ENCODE results near the gene BCORL1. TPM values are rescaled to one million over a fixed set of nuclear protein-coding genes. Genes with fewer than 3 reads are reported as not detected.

Gene BCORL1
- total RNA-seq, 4 donors from 2014 or later, result 4.7 to 12.0 (median 6.2) TPM

DNA sequence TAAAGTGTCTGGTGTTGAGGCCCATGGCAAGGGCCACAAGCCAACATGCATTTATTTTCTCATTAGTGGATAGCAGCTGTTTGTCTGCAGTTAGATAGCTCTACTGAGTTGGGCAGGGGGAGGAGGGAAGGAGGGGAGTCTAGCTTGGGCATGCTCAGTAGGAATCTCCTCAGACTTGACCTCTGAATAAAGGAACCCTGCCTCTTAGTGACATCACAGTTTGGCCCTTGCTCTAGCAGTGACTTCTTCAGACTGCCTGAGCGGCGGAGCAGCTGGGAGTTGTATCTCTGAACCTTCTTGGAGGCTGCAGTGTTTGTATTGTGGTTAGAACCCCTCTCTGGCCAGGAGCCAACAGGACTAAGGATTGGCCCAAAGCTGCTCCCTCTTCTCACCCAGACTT lies 57.4 kb downstream of the BCORL1 start:
- peaks cover 15 to 27% of the 10 kb centered on the region in 2 donors for H3K36me3 ChIP-seq
- 100% methylated on average over 2 of the region's 2 CpGs; no CpG with 5 or more reads in 1 of the 2 donors for WGBS, 2 donors
- no peaks in the 10 kb centered on the region for H3K4me1 ChIP-seq

DNA sequence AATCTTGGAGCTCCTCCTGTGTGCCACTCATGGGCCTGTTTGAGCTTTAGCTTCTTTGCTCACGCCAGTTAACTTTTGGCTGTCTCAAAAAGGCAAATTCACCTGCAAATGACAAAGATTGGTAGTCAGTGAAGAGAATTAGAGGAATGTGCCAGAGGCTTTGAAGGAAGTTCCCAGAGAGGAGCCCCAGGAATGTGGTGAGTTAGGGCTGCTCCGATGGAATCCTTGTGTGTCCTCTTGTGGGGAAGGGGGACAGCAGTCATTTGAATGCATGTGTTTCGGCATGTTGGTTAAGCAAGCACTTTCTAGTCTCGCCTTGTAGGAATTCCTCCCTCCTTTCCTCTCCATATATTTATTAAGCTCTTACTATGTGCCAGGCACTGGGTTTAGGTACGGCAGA lies 65.0 kb downstream of the BCORL1 start:
- TF ChIP-seq POLR2A (IDR thresholded peaks at IDR 0.05), result no peak
- TF ChIP-seq, protein P1, sequence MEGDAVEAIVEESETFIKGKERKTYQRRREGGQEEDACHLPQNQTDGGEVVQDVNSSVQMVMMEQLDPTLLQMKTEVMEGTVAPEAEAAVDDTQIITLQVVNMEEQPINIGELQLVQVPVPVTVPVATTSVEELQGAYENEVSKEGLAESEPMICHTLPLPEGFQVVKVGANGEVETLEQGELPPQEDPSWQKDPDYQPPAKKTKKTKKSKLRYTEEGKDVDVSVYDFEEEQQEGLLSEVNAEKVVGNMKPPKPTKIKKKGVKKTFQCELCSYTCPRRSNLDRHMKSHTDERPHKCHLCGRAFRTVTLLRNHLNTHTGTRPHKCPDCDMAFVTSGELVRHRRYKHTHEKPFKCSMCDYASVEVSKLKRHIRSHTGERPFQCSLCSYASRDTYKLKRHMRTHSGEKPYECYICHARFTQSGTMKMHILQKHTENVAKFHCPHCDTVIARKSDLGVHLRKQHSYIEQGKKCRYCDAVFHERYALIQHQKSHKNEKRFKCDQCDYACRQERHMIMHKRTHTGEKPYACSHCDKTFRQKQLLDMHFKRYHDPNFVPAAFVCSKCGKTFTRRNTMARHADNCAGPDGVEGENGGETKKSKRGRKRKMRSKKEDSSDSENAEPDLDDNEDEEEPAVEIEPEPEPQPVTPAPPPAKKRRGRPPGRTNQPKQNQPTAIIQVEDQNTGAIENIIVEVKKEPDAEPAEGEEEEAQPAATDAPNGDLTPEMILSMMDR (IDR thresholded peaks at IDR 0.05), result no peak
- Histone ChIP-seq H3K4me3 (replicated peaks in 1 of 3) (no peak overlapping the region), H3K36me3 (peaks cover 10 to 20% of the 10 kb centered on the region in 2 donors), H3K4me1 (no peaks in the 10 kb centered on the region), H3K9me3 (no peaks in the 10 kb centered on the region), H3K27ac (no peak overlapping the region), H3K27me3 (no peaks in the 10 kb centered on the region)
- intact Hi-C loops (cut with DNase I), result no loop called here
- DNase-seq, result no peak
- WGBS, 2 donors, result 94% methylated on average over 5 of the region's 5 CpGs

More for the DNA sequence above, 57.4 kb downstream of the BCORL1 start:
- Histone ChIP-seq H3K27me3 (no peaks in the 10 kb centered on the region), H3K9me3 (no peaks in the 10 kb centered on the region), H3K27ac (no peak overlapping the region), H3K4me3 (replicated peaks in 1 of 3) (no peak overlapping the region)
- intact Hi-C loops (cut with DNase I), result no loop called here
- no peak for DNase-seq
- no peak for TF ChIP-seq POLR2A (IDR thresholded peaks at IDR 0.05)
- TF ChIP-seq, protein P1 (IDR thresholded peaks at IDR 0.05), result no peak

GRCh38 chrX:130048686-130049222 lies 66.3 kb downstream of the BCORL1 start:
- DNase-seq, result no peak
- Histone ChIP-seq H3K27me3 (no peaks in the 10 kb centered on the region), H3K4me3 (replicated peaks in 1 of 3) (no peak overlapping the region), H3K36me3 (peaks cover 14 to 22% of the 10 kb centered on the region in 2 donors), H3K9me3 (no peaks in the 10 kb centered on the region), H3K4me1 (no peaks in the 10 kb centered on the region), H3K27ac (no peak overlapping the region)
- WGBS, 2 donors, result 97% methylated on average over 4 of the region's 4 CpGs
- TF ChIP-seq POLR2A (IDR thresholded peaks at IDR 0.05), result no peak
- TF ChIP-seq, protein P1 (IDR thresholded peaks at IDR 0.05), result no peak
- intact Hi-C loops (cut with DNase I), result no loop called here

DNA sequence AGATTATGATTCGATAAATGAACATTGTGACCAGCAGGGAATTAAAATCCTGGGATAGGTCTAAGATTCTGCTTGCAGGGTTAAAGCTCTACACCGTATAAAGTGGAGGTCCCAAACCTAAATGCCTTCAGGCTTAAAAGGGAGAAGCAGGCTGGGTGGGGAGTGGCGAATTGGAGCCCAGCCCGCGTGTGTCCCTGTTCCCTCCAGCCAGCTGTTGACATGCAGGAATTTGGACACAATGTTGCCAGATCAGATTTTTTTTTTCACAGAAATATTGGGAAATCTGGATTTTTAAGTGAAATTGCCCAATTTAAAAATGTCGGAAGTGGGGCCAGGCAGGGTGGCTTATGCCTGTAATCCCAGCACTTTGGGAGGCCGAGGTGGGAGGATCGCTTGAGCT lies 67.4 kb downstream of the BCORL1 start:
- Histone ChIP-seq H3K9me3 (no peaks in the 10 kb centered on the region), H3K27me3 (no peaks in the 10 kb centered on the region), H3K27ac (no peak overlapping the region), H3K4me3 (replicated peaks in 1 of 3) (no peak overlapping the region), H3K36me3 (peaks cover 14 to 22% of the 10 kb centered on the region in 2 donors), H3K4me1 (no peaks in the 10 kb centered on the region)
- TF ChIP-seq, protein P1 (IDR thresholded peaks at IDR 0.05), result no peak
- no peak for TF ChIP-seq POLR2A (IDR thresholded peaks at IDR 0.05)
- 93 to 96% methylated on average over 8 of the region's 8 CpGs for WGBS, 2 donors
- intact Hi-C loops (cut with DNase I), result no loop called here
- no peak for DNase-seq

DNA sequence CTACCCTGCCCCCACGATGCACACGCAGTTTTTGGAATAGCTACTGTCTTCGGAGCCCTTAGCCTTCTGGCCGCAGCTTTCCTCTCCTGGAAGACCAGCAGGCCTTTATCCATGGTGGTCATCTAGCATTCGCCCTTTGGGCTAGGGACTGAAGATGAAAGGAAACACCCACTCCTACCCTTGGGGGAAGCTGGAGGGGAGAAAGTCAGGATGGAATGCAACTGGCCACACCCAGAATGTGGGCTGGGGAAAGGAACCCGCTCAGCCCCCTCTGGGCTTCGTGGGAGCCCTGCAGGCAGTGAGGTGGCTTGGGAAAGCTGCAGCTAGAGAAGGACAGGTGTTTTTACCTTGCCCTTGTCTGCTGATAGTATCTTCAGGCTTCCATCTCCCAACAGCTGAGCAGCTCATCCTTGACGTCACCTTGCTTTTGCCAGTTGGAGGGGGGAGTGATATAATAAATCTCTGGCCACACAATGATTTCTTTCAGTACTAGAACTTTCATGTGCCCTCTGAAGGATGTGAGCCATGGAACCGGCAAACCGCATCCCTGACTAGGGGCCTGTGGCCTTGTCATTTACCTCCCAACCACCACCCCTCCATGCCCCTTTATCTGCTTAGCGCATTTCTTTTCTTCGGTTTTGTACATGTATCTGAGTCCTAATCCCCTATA lies 68.9 kb downstream of the BCORL1 start:
- 90 to 92% methylated on average over 9 to 10 of the region's 12 CpGs for WGBS, 2 donors
- no peak overlapping the region for H3K27ac ChIP-seq
- intact Hi-C loops (cut with DNase I), result no loop called here
- H3K9me3 ChIP-seq, result no peaks in the 10 kb centered on the region
- no peaks in the 10 kb centered on the region for H3K27me3 ChIP-seq
- H3K4me1 ChIP-seq, result no peaks in the 10 kb centered on the region
- TF ChIP-seq POLR2A (IDR thresholded peaks at IDR 0.05), result no peak
- TF ChIP-seq, protein P1 (IDR thresholded peaks at IDR 0.05), result no peak
- H3K4me3 ChIP-seq (replicated peaks in 1 of 3), result no peak overlapping the region
- peaks cover 14 to 22% of the 10 kb centered on the region in 2 donors for H3K36me3 ChIP-seq
- no peak for DNase-seq

All from thyroid gland (tissue), 4 donors.